ENCODE measurements around the gene ANKMY1.

DNA sequence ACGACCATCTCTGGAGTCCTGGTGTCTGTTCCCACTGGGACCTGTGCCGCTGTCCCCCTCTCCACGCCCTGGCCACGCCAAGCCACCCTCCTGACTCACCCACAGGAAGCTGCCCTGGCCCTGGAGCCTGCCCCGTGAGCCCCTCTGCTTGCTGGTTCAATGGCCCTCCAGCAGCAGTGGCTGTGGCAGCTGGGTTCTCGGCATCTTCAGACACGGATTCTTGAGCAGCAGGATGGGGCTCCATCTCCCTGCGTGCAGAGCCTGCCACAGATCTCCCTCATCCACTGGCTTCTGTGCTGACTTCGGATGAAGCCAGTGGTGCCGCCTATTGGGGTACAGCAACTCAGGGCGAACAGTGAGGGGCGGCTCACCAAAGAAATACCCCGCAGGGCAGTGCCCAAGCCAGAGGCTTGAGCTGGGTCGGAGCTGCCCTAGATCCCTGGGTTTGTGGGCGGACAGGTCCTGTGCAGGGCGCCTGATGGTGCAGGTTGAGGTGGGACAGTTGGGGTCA is 42.7 kb upstream of the ANKMY1 start:
- TF ChIP-seq EP300 (IDR thresholded peaks at IDR 0.05) (no peak), KDM1A (IDR thresholded peaks at IDR 0.05; ENCODE audit: low read depth) (no peak), JUNB (IDR thresholded peaks at IDR 0.05) (no peak), SREBF2 (IDR thresholded peaks at IDR 0.05) (no peak), SMC3 (IDR thresholded peaks at IDR 0.05) (no peak), KDM5A (IDR thresholded peaks at IDR 0.05) (no peak), MYC (IDR thresholded peaks at IDR 0.05; ENCODE audit: borderline replicate concordance, low read length) (no peak), CHD4 (IDR thresholded peaks at IDR 0.05; ENCODE audit: borderline replicate concordance) (no peak), ZC3H11A (IDR thresholded peaks at IDR 0.05) (no peak), EHMT2 (IDR thresholded peaks at IDR 0.05; ENCODE audit: low read depth) (no peak)
- TF ChIP-seq, protein P1, sequence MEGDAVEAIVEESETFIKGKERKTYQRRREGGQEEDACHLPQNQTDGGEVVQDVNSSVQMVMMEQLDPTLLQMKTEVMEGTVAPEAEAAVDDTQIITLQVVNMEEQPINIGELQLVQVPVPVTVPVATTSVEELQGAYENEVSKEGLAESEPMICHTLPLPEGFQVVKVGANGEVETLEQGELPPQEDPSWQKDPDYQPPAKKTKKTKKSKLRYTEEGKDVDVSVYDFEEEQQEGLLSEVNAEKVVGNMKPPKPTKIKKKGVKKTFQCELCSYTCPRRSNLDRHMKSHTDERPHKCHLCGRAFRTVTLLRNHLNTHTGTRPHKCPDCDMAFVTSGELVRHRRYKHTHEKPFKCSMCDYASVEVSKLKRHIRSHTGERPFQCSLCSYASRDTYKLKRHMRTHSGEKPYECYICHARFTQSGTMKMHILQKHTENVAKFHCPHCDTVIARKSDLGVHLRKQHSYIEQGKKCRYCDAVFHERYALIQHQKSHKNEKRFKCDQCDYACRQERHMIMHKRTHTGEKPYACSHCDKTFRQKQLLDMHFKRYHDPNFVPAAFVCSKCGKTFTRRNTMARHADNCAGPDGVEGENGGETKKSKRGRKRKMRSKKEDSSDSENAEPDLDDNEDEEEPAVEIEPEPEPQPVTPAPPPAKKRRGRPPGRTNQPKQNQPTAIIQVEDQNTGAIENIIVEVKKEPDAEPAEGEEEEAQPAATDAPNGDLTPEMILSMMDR (IDR thresholded peaks at IDR 0.05): no peak
- TF ChIP-seq, protein P2, sequence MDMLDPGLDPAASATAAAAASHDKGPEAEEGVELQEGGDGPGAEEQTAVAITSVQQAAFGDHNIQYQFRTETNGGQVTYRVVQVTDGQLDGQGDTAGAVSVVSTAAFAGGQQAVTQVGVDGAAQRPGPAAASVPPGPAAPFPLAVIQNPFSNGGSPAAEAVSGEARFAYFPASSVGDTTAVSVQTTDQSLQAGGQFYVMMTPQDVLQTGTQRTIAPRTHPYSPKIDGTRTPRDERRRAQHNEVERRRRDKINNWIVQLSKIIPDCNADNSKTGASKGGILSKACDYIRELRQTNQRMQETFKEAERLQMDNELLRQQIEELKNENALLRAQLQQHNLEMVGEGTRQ (IDR thresholded peaks at IDR 0.05): no peak
